Mesenchymal stem cell (in vitro differentiated cells and primary cell): ENCODE measurements around the gene PCIF1.

Source experiments
- DNase-seq: peaks from one replicate; pipeline ENCODE4 v3.0.0-alpha.2; 2013
- H2AFZ ChIP-seq: one replicate; pipeline ENCODE4 v1.6.1; 2013; ENCODE audit warnings: low read depth, mild to moderate bottlenecking, control low read depth, inconsistent platforms, low read length, moderate library complexity
- H2AK5ac ChIP-seq: 2 replicates; pipeline ENCODE4 v1.6.1; 2013; ENCODE audit warnings: low read length, moderate library complexity, mild to moderate bottlenecking, inconsistent platforms; ENCODE audit not compliant: severe bottlenecking
- H2BK120ac ChIP-seq: one replicate; pipeline ENCODE4 v1.6.1; 2013; ENCODE audit warnings: low read depth, mild to moderate bottlenecking, inconsistent platforms, low read length, moderate library complexity
- H2BK12ac ChIP-seq, 2 experiments: one replicate each; pipeline ENCODE4 v1.6.1; 2013; ENCODE audit warnings: inconsistent platforms in 2 of 2, low read length in 2 of 2, mild to moderate bottlenecking in 2 of 2, moderate library complexity in 2 of 2, control low read depth in 1 of 2
- H2BK15ac ChIP-seq: one replicate; pipeline ENCODE4 v1.6.1; 2013; ENCODE audit warnings: mild to moderate bottlenecking, low read depth, inconsistent platforms; ENCODE audit not compliant: poor library complexity, severe bottlenecking
- H2BK5ac ChIP-seq: 2 replicates; pipeline ENCODE4 v1.6.1; 2013; ENCODE audit warnings: low read depth, mild to moderate bottlenecking, low read length, control low read depth, inconsistent platforms; ENCODE audit not compliant: poor library complexity, severe bottlenecking
- H3K14ac ChIP-seq, 2 experiments: one replicate each; pipeline ENCODE4 v1.6.1; 2013; ENCODE audit warnings: inconsistent platforms in 2 of 2, low read length in 2 of 2, control low read depth in 1 of 2, mild to moderate bottlenecking in 1 of 2, moderate library complexity in 1 of 2
- H3K18ac ChIP-seq, 2 experiments: one replicate each; pipeline ENCODE4 v1.6.1; 2013; ENCODE audit warnings: inconsistent platforms in 2 of 2, low read length in 2 of 2, control low read depth in 1 of 2, low read depth in 1 of 2, mild to moderate bottlenecking in 1 of 2
- H3K23ac ChIP-seq, 2 experiments: one replicate each; pipeline ENCODE4 v1.6.1; 2013; ENCODE audit warnings: inconsistent platforms in 2 of 2, low read length in 2 of 2, mild to moderate bottlenecking in 2 of 2, moderate library complexity in 2 of 2, control low read depth in 1 of 2
- H3K27ac ChIP-seq: 2 replicates; pipeline ENCODE4 v1.5.1; 2013; ENCODE audit warnings: mild to moderate bottlenecking, moderate library complexity, low read length, control low read depth, inconsistent platforms; ENCODE audit not compliant: poor library complexity, severe bottlenecking
- H3K27me3 ChIP-seq, 2 experiments: 2 replicates each; pipeline versions ENCODE4 v1.6.1 to v1.7.0; 2013; ENCODE audit warnings: low read length in 2 of 2, mild to moderate bottlenecking in 2 of 2, moderate library complexity in 2 of 2, control low read depth in 1 of 2, inconsistent platforms in 1 of 2; ENCODE audit not compliant: control insufficient read depth in 1 of 2, insufficient read depth in 1 of 2
- H3K36me3 ChIP-seq, 2 experiments: 2 replicates each; pipeline versions ENCODE4 v1.6.1 to v1.7.0; 2013; ENCODE audit warnings: low read length in 2 of 2, control low read depth in 1 of 2, inconsistent platforms in 1 of 2, low read depth in 1 of 2, mild to moderate bottlenecking in 1 of 2; ENCODE audit not compliant: insufficient read depth in 2 of 2, control insufficient read depth in 1 of 2
- H3K4ac ChIP-seq, 2 experiments: one replicate each; pipeline ENCODE4 v1.6.1; 2013; ENCODE audit warnings: inconsistent platforms in 2 of 2, low read length in 2 of 2, mild to moderate bottlenecking in 2 of 2, moderate library complexity in 2 of 2, control low read depth in 1 of 2, low read depth in 1 of 2
- H3K4me1 ChIP-seq: 2 replicates; pipeline ENCODE4 v1.6.1; 2013; ENCODE audit warnings: low read depth, low read length, control low read depth; ENCODE audit not compliant: control insufficient read depth, insufficient read depth
- H3K4me2 ChIP-seq: 2 replicates; pipeline ENCODE4 v1.6.1; 2013; ENCODE audit warnings: low read length, mild to moderate bottlenecking, inconsistent platforms; ENCODE audit not compliant: poor library complexity, severe bottlenecking
- H3K4me3 ChIP-seq, 2 experiments: 2 replicates each; pipeline versions ENCODE4 v1.5.1 to v1.7.0; 2013; ENCODE audit warnings: low read length in 2 of 2, mild to moderate bottlenecking in 2 of 2, control low read depth in 1 of 2, low read depth in 1 of 2; ENCODE audit not compliant: insufficient read depth in 1 of 2
- H3K79me1 ChIP-seq: replicated peaks from 2 replicates; pipeline ENCODE4 v1.6.1; 2013; ENCODE audit warnings: mild to moderate bottlenecking, control low read depth, low read length, inconsistent platforms; ENCODE audit not compliant: poor library complexity, severe bottlenecking
- H3K9ac ChIP-seq: 2 replicates; pipeline ENCODE4 v1.7.0; 2013; ENCODE audit warnings: mild to moderate bottlenecking, low read length, moderate library complexity
- H3K9me3 ChIP-seq: 2 replicates; pipeline ENCODE4 v1.7.0; 2013; ENCODE audit warnings: mild to moderate bottlenecking, low read length; ENCODE audit not compliant: control insufficient read depth
- H4K8ac ChIP-seq: one replicate; pipeline ENCODE4 v1.6.1; 2013; ENCODE audit warnings: inconsistent platforms, mild to moderate bottlenecking, low read length, moderate library complexity
- H4K91ac ChIP-seq: one replicate; pipeline ENCODE4 v1.6.1; 2013; ENCODE audit warnings: mild to moderate bottlenecking, low read length, inconsistent platforms
- WGBS: methylation state at CpG from one replicate; pipeline ENCODE4 v1.1.7; 2013; ENCODE audit warnings: mixed read lengths; 5-methylcytosine and 5-hydroxymethylcytosine counted together

Gene PCIF1

DNA sequence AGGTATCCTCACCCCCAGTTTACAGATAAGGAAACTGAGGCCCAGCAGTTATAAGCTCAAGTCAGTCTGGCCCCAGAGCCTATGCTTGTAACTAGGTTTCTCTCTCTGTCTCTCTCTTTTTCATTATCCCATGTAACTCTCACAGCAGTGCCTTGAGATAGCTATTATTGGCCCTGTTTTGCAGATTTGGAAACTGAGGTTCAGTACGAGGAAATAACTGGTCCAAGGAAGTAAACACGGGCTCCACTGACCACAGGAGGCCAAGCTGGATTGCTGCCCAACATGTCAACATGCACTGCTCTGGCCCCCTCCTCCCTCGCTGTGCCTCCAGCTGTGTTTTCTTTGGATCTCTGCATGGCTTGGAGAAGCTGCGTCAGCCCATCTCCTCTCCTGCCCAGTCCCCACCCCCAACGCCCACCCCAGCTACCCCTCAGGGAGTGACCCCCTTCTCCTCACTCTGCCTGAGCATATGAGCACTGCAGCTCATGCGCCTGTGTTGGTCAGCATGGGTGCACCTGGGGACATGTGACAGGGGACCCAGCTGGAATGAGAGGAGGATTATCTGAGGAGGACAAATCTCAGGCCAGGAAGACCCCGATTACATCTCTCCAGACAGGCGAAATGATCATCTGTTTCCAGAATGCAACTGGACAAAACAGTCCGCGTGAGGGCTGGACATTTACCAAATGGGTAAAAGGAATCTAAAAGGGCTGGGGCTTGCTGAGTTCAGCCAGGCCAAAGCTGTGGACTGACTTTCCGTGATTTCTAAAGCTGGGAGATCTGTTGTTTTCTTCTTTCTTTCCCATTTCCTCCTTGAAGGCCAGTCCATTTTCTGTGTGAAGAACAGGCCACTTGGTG lies 14.7 kb upstream of the PCIF1 start:
- H2BK12ac ChIP-seq: peak overlapping the region; percentile 1 to 37
- no peak overlapping the region for H3K4me3 ChIP-seq
- no peaks in the 10 kb centered on the region for H3K36me3 ChIP-seq
- H4K8ac ChIP-seq: peak overlapping the region; percentile 2
- H2BK5ac ChIP-seq: no peak overlapping the region
- no peak overlapping the region for H2AK5ac ChIP-seq
- 74% methylated on average over 10 of the region's 11 CpGs for WGBS
- peak overlapping the region; percentile 27 for H2BK120ac ChIP-seq
- peak overlapping the region; percentile 74 for H3K9ac ChIP-seq
- no peak overlapping the region for H2AFZ ChIP-seq
- peaks cover 21% of the 10 kb centered on the region for H3K4me1 ChIP-seq
- no peaks in the 10 kb centered on the region for H3K79me1 ChIP-seq
- no peak overlapping the region for H4K91ac ChIP-seq
- no peak overlapping the region for H3K18ac ChIP-seq
- no peak overlapping the region for H3K4me2 ChIP-seq
- peak; percentile 45 for DNase-seq
- no peak overlapping the region for H2BK15ac ChIP-seq
- peak overlapping the region in 1 of 2 experiments; percentile 58 for H3K14ac ChIP-seq
- H3K4ac ChIP-seq: no peak overlapping the region
- H3K27me3 ChIP-seq: no peaks in the 10 kb centered on the region
- no peaks in the 10 kb centered on the region for H3K9me3 ChIP-seq
- H3K23ac ChIP-seq: no peak overlapping the region
- peak overlapping the region; percentile 55 for H3K27ac ChIP-seq

DNA sequence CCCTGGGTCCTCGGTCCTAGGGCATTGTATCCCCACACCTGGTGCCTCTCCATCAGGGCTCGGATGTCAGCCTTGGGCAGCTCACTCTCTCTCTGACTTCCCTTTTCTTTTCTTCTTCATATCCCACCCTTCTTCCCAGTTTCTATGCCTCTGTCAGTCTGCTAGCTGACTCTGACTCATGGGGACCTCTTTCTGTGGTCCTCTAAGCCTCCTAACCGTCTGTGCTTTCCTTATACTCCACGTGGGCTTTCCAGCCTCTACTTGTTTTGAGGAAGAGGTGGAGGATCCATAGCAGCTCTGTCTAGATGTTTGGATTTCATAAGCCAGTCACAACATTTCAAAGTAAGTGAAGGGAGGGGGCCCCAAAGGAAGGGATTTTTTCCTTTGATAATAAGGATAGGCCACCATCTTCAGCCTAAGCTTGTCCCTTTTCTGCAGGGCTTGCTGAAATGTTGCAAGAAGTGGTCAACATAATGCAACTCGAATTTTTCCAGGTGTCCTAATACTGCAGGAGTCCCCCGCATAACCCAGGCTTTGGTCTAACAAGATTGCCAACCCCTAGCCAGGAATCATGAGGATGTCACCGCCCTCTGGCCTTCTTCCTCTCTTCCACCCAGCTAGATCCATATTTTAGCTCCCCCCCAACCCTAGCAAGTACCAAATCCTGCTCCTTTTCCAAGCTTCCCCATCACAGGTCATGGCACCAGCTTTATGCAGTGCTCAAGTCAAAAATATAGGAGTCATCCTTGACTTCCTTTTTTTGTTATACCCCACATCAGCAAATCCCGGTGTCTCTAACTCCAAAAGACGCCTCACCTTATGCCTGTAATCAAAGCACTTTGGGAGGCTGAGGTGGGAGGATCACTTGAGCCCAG lies 13.8 kb upstream of the PCIF1 start:
- H2BK15ac ChIP-seq: no peak overlapping the region
- no peaks in the 10 kb centered on the region for H3K9me3 ChIP-seq
- no peaks in the 10 kb centered on the region for H3K36me3 ChIP-seq
- H3K4me2 ChIP-seq: no peak overlapping the region
- no peaks in the 10 kb centered on the region for H3K79me1 ChIP-seq
- H2BK120ac ChIP-seq: no peak overlapping the region
- no peak overlapping the region for H3K23ac ChIP-seq
- H3K27ac ChIP-seq: peak overlapping the region; percentile 55
- 87% methylated on average over 8 of the region's 9 CpGs for WGBS
- DNase-seq: peak; percentile 36
- H2AK5ac ChIP-seq: peak overlapping the region; percentile 79
- no peak overlapping the region for H2BK12ac ChIP-seq
- no peak overlapping the region for H3K14ac ChIP-seq
- peak overlapping the region; percentile 39 for H4K91ac ChIP-seq
- peak overlapping the region in 1 of 2 experiments; percentile 12 for H3K18ac ChIP-seq
- no peaks in the 10 kb centered on the region for H3K27me3 ChIP-seq
- H2BK5ac ChIP-seq: no peak overlapping the region
- H2AFZ ChIP-seq: no peak overlapping the region
- H3K4me1 ChIP-seq: peaks cover 26% of the 10 kb centered on the region
- peak overlapping the region; percentile 74 for H3K9ac ChIP-seq
- no peak overlapping the region for H3K4ac ChIP-seq
- no peak overlapping the region for H3K4me3 ChIP-seq
- peak overlapping the region; percentile 0 for H4K8ac ChIP-seq

DNA sequence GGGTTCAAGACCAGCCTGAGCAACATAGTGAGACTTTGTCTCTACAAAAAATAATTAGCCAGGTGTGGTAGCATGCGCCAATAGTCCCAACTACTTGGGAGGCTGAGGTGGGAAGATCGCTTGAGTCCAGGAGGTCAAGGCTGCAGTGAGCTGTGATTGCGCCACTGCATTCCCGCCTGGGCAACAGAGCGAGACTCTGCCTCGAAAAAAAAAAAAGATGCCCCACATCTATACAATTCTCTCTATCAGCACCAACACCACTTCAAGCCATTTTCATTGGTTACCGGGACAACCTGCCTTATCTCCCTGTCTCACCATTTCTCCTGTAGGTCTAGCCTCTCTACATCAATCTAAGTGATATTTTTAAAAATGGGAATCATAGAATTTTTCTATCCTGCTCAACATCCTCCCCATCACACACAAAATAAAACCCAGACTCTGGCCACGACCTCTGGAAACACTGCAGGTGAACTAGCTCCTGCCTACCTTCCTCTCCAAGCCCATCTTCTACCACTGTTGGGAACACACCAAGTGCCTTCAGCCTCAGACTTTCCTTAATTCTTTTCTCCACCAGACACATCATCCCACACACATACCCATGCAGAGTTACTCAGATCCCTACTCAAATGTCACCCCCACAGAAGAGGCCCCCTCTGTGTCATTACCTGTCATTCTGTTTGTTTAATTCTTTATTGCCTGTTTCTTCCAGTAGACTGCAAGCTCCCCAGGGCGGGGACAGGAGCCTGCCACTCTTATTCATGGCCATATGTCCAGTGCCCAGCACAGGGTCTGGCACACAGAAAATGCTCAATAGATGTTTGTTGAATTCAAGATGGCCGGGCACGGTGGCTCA lies 12.9 kb upstream of the PCIF1 start:
- Histone ChIP-seq H2AK5ac (peak overlapping the region; percentile 72), H2BK5ac (no peak overlapping the region), H3K79me1 (no peaks in the 10 kb centered on the region), H3K4me3 (no peak overlapping the region), H3K14ac (no peak overlapping the region), H3K23ac (no peak overlapping the region), H3K4me1 (peaks cover 27% of the 10 kb centered on the region), H3K4ac (no peak overlapping the region), H2AFZ (no peak overlapping the region), H2BK120ac (peak overlapping the region; percentile 42), H2BK12ac (peak overlapping the region in 1 of 2 experiments; percentile 67), H3K9ac (no peak overlapping the region), H3K27me3 (no peaks in the 10 kb centered on the region), H3K27ac (no peak overlapping the region), H3K18ac (peak overlapping the region in 1 of 2 experiments; percentile 54), H4K91ac (no peak overlapping the region), H4K8ac (no peak overlapping the region), H3K36me3 (no peaks in the 10 kb centered on the region), H2BK15ac (peak overlapping the region; percentile 52), H3K9me3 (no peaks in the 10 kb centered on the region), H3K4me2 (no peak overlapping the region)
- 88% methylated on average over 11 of the region's 11 CpGs for WGBS
- no peak for DNase-seq
